K562 (cell line): ENCODE measurements around the gene COL10A1. TPM values are rescaled to one million over a fixed set of nuclear protein-coding genes. Genes with fewer than 3 reads are reported as not detected.

ENCODE experiments used
- CAMTA2 ChIP-seq: fragments of 250-450 bp; sonication (Bioruptor Pico); conservative IDR thresholded peaks from 2 replicates; pipeline ENCODE4 v1.5.1; 2022
- HDAC1 ChIP-seq, 2 experiments: fragments of 450-650 bp; IDR thresholded peaks; 2 replicates each; pipeline ENCODE4 v1.6.1; 2016 to 2017; ENCODE audit warnings: inconsistent platforms in 1 of 2, mild to moderate bottlenecking in 1 of 2, moderate library complexity in 1 of 2
- KDM4B ChIP-seq, 2 experiments: fragments of 450-650 bp in 1 of 2; sonication (generic) in 1 of 2; IDR thresholded peaks; 2 replicates each; pipeline ENCODE4 v1.6.1; 2016 to 2017; ENCODE audit warnings: borderline replicate concordance in 2 of 2, antibody characterized with exemption in 1 of 2, low read depth in 1 of 2, mild to moderate bottlenecking in 1 of 2
- MXI1 ChIP-seq: IDR thresholded peaks from 2 replicates; pipeline ENCODE4 v1.6.1; 2011; ENCODE audit warnings: low read depth, mild to moderate bottlenecking, improper control_type of control experiment, low read length
- NBN ChIP-seq: fragments of 450-650 bp; IDR thresholded peaks from 2 replicates; pipeline ENCODE4 v1.6.1; 2016; ENCODE audit warnings: low read depth, mild to moderate bottlenecking
- NUFIP1 ChIP-seq: fragments of 450-650 bp; IDR thresholded peaks from 2 replicates; pipeline ENCODE4 v1.6.1; 2018; ENCODE audit not compliant: partially characterized antibody
- SUPT5H ChIP-seq: fragments of 450-650 bp; IDR thresholded peaks from 2 replicates; pipeline ENCODE4 v1.6.1; 2016
- ZKSCAN8 ChIP-seq: fragments of 200-800 bp; sonication (Bioruptor generic); IDR thresholded peaks from 2 replicates; pipeline ENCODE4 v1.6.1; 2016; ENCODE audit warnings: missing genetic modification characterization, missing compliant biosample characterization
- ZNF282 ChIP-seq: sonication (generic); formaldehyde crosslinking; IDR thresholded peaks from 2 replicates; pipeline ENCODE4 v1.8.1; 2023; ENCODE audit warnings: missing genetic modification reagents
- ZNF668 ChIP-seq: fragments of 250-450 bp; sonication (Bioruptor Pico); IDR thresholded peaks from 2 replicates; pipeline ENCODE4 v1.8.0; 2022; ENCODE audit warnings: mild to moderate bottlenecking, inconsistent platforms
- polyA plus RNA-seq, 8 experiments: library from polyadenylated mRNA; depleted of rRNA in 4 of 8; stranded (reverse) in 5 of 8; unstranded in 3 of 8; fragments of >200 nt; fragmentation: Nextera tagmentation in 2 of 8; fragmentation: Illumina TruSeq in 1 of 8; extraction: Ambion mirVana in 2 of 8; extraction: Trizol in 1 of 8; gene quantifications; 2 replicates each; pipeline versions ENCODE4 v1.2.1 to v1.2.3, GENCODE V29; 2011 to 2014; ENCODE audit warnings: inconsistent platforms in 1 of 8, missing spikeins in 1 of 8
- total RNA-seq, 7 experiments: library from RNA; depleted of rRNA in 6 of 7; stranded (reverse); fragments of >200 nt in 6 of 7; fragmentation: Illumina TruSeq in 2 of 7; extraction: Trizol in 2 of 7; gene quantifications; 2 replicates each; pipeline versions ENCODE4 v1.2.1 to v1.2.3, GENCODE V29; 2011 to 2021; ENCODE audit warnings: low replicate concordance in 1 of 7
- TF ChIP-seq, protein P1 (sequence below), 2 experiments: fragments of 450-650 bp; formaldehyde crosslinking in 1 of 2; IDR thresholded peaks; 2 replicates each; pipeline versions ENCODE4 v1.4.0 to v1.6.1; 2014 to 2020; ENCODE audit warnings: mild to moderate bottlenecking in 2 of 2, borderline replicate concordance in 1 of 2, low read depth in 1 of 2
- TF ChIP-seq, protein P2 (sequence below): fragments of 450-650 bp; conservative IDR thresholded peaks from 2 replicates; pipeline ENCODE4 v1.6.1; 2016; ENCODE audit warnings: missing genetic modification characterization, low read depth, mild to moderate bottlenecking, control low read depth, missing compliant biosample characterization
- TF ChIP-seq, protein P3 (sequence below): fragments of 200-800 bp; sonication (Bioruptor generic); IDR thresholded peaks from 2 replicates; pipeline ENCODE4 v1.6.1; 2017; ENCODE audit warnings: missing genetic modification characterization, missing compliant biosample characterization
- TF ChIP-seq, protein P4 (sequence below): sonication (generic); formaldehyde crosslinking; IDR thresholded peaks from 2 replicates; pipeline ENCODE4 v1.8.1; 2023; ENCODE audit warnings: mild to moderate bottlenecking, missing genetic modification reagents

Gene COL10A1
- total and polyA plus RNA-seq, 9 of the 15 experiments (the other 6 are each of a cell fraction or from before 2014, with no cell fraction given): 0.06 to 0.08 TPM; not detected in 7

DNA sequence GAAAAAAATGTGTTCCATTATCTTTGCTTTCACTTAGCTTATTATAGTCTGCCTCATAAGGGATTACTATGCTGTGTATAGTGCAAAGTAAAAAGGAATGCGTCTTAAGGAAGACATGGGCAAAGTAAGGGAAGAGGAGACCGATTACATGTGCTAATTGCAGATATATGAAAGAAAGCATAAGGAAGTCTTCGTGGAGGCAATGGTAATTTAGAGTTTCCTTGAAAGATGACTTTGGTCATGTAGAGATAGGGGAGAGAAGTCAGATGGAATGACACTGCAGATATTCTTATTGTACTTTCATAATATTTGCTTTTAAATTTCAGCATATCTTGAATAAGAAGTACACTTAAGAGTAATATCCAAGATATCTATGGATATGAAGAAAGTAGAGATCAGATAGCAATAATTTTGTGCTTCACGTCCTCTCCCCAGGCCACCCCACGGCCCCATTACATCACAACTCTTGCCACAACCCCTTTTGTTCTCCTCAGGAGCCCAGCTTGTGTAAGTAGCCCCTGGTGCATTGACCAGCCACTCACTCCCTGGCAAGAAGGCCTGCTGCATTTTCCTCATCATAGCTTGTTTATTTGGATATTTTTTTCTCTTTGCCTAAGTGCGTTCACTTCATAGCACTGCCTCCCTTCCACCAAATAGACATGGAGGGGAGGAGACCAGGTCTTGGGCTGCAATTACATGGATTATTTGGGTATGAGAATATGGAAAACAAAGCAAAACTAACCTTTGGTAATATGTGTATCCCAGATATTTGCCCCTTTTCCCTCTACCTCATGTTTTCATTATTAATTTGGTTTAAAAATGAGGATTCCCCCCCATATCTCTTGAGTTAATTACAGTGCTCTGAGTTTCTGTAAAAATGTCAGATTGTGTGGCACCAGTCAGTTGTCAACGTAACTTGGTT, 30.7 kb upstream of the COL10A1 start (continued):
- TF ChIP-seq, protein P1, sequence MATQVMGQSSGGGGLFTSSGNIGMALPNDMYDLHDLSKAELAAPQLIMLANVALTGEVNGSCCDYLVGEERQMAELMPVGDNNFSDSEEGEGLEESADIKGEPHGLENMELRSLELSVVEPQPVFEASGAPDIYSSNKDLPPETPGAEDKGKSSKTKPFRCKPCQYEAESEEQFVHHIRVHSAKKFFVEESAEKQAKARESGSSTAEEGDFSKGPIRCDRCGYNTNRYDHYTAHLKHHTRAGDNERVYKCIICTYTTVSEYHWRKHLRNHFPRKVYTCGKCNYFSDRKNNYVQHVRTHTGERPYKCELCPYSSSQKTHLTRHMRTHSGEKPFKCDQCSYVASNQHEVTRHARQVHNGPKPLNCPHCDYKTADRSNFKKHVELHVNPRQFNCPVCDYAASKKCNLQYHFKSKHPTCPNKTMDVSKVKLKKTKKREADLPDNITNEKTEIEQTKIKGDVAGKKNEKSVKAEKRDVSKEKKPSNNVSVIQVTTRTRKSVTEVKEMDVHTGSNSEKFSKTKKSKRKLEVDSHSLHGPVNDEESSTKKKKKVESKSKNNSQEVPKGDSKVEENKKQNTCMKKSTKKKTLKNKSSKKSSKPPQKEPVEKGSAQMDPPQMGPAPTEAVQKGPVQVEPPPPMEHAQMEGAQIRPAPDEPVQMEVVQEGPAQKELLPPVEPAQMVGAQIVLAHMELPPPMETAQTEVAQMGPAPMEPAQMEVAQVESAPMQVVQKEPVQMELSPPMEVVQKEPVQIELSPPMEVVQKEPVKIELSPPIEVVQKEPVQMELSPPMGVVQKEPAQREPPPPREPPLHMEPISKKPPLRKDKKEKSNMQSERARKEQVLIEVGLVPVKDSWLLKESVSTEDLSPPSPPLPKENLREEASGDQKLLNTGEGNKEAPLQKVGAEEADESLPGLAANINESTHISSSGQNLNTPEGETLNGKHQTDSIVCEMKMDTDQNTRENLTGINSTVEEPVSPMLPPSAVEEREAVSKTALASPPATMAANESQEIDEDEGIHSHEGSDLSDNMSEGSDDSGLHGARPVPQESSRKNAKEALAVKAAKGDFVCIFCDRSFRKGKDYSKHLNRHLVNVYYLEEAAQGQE (IDR thresholded peaks at IDR 0.05; ENCODE audit: borderline replicate concordance): 0 out of 2 replicates have a peak, but pooled peaks have one; percentile 8
- TF ChIP-seq, protein P1 (CRISPR knock-in tag; IDR thresholded peaks at IDR 0.05; ENCODE audit: low read depth): no peak
- TF ChIP-seq, protein P2, sequence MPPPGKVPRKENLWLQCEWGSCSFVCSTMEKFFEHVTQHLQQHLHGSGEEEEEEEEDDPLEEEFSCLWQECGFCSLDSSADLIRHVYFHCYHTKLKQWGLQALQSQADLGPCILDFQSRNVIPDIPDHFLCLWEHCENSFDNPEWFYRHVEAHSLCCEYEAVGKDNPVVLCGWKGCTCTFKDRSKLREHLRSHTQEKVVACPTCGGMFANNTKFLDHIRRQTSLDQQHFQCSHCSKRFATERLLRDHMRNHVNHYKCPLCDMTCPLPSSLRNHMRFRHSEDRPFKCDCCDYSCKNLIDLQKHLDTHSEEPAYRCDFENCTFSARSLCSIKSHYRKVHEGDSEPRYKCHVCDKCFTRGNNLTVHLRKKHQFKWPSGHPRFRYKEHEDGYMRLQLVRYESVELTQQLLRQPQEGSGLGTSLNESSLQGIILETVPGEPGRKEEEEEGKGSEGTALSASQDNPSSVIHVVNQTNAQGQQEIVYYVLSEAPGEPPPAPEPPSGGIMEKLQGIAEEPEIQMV (tag): no peak
- TF ChIP-seq NUFIP1: no peak
- no peak for TF ChIP-seq ZNF282
- no peak for TF ChIP-seq SUPT5H
- no peak for TF ChIP-seq MXI1
- peak; percentile 45; the same call in 1 of the 2 replicates for TF ChIP-seq NBN
- no peak for TF ChIP-seq ZNF668 (CRISPR knock-in tag)
- TF ChIP-seq, protein P3, sequence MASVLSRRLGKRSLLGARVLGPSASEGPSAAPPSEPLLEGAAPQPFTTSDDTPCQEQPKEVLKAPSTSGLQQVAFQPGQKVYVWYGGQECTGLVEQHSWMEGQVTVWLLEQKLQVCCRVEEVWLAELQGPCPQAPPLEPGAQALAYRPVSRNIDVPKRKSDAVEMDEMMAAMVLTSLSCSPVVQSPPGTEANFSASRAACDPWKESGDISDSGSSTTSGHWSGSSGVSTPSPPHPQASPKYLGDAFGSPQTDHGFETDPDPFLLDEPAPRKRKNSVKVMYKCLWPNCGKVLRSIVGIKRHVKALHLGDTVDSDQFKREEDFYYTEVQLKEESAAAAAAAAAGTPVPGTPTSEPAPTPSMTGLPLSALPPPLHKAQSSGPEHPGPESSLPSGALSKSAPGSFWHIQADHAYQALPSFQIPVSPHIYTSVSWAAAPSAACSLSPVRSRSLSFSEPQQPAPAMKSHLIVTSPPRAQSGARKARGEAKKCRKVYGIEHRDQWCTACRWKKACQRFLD (CRISPR knock-in tag): no peak
- TF ChIP-seq, protein P4, sequence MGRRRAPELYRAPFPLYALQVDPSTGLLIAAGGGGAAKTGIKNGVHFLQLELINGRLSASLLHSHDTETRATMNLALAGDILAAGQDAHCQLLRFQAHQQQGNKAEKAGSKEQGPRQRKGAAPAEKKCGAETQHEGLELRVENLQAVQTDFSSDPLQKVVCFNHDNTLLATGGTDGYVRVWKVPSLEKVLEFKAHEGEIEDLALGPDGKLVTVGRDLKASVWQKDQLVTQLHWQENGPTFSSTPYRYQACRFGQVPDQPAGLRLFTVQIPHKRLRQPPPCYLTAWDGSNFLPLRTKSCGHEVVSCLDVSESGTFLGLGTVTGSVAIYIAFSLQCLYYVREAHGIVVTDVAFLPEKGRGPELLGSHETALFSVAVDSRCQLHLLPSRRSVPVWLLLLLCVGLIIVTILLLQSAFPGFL (CRISPR knock-in tag): no peak
- TF ChIP-seq CAMTA2 (CRISPR knock-in tag): no peak
- no peak for TF ChIP-seq KDM4B (IDR thresholded peaks at IDR 0.05; ENCODE audit: borderline replicate concordance in 2 of 2, low read depth in 1 of 2)
- TF ChIP-seq ZKSCAN8 (CRISPR knock-in tag): no peak
- 0 out of 4 replicates have a peak, but pooled peaks have one; percentile 9 to 38 for TF ChIP-seq HDAC1 (IDR thresholded peaks at IDR 0.05)
